ENCODE data around the gene SNTG2. TPM values are rescaled to one million over a fixed set of nuclear protein-coding genes. Genes with fewer than 3 reads are reported as not detected.

Gene SNTG2
- total RNA-seq, 1 donor from 2014 or later, result 0.15 TPM

DNA sequence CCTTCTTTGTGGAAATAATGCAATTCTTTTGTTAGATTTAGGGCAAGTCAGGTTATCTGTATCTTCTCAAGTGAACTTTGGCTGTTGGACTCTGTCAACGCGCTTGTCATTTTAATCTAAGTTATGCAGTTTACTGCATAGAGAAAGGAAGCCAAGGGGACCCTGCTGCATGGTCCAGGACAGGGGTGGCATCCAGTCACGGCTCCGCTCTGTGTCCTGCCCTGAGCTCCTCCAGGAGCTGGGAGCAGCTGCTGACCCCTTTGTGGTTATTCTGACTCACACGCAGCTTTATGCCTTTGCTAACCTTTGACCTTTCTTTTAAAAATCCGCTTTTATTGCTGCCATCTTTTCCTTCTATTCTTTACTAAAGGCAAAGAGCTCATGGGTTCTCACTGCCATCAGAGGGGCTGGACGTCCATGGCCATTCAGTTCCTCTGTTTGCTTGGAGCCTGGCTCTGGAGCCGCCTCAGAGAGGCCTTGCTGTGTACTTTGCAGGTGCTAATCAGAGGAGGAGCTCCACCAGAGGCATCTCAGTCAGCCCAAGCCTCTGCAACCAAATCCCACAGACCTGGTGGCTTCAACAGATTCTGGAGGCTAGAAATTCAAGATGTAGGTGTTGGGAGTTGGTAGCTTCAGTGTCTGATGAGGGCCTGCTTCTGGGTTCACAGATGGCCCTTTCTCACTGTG, 39.3 kb downstream of the SNTG2 start:
- DNase-seq (ENCODE audit: low read depth), result no peak

DNA sequence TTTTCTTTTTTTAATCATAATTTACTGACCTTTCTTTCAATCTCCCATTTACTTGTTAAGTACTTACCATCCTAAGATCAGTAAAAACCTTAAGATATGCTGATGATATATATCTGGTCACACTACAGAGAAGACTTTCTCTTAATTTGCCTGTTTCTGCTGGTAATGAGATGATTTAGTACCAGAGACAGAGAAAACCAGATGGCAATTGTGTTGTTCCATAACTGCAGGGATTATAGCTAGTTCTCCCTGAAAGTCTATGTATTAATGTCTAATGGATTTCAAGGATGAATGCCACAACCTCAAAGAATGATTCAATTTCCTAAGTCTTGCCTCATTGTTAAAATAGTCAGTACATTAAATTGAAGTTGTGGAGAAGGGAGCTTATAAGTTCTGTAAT, 40.3 kb downstream of the SNTG2 start:
- no peak for DNase-seq (ENCODE audit: low read depth)

DNA sequence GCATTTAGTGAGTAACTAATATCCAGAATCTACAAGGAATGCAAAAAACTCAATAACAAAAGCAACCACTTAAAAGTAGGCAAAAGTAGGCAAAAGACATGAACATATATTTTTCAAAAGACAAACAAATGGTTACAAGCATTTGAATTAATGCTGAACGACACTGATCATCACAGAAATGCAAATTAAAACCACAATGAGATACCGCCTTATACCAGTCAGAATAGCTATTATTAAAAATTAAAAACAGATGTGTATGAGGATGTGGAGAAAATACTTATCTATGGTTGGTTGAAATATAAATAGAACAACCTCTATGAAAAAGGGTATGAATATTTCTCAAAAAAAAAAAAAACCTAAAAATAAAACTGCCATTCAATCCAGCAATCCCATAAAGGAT, 51.7 kb downstream of the SNTG2 start:
- DNase-seq (ENCODE audit: low read depth), result no peak

DNA sequence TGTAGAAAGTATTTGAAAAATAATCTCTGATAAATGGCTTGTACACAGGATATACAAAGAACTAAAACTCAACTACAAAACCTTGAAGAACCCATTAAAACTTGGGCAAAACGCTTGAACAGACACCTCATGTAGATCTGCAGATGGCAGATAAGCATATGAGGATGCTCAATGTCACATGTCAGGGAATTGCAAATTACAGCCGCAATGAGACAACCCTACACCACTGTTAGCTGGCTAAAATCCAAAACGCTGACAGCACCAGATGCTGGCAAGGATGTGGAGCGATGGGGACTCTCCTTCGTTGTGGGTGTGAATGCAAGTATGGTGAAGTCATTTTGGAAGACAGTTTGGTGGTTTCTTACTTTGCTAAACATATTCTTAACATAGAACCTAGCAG, 53.7 kb downstream of the SNTG2 start:
- DNase-seq (ENCODE audit: low read depth), result no peak

DNA sequence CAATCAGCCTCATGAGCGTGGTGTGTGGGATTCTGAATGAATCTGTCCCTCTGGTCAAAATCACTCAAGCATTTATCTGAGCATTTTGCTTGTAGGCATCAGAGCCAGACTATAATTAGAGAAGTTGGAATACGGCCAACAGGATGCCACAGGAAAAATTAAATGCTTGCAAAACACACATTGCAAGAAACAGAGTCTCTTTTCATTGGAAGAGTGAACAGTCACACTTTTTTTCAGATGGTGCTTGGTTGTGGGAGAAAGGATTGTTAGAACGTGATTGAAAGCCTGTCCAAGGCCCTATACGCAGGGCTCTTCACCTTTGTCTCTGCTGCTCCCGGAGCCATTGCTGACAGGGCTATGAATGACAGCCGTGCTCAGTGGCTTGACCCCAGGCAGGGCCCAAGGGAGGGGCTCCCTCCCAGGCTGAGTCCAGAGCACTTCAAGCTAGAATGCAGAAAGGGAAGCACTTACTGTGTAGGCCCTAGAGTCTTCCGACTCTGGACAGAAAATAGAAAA, 59.8 kb downstream of the SNTG2 start:
- peak; percentile 78 for DNase-seq (ENCODE audit: low read depth)

DNA sequence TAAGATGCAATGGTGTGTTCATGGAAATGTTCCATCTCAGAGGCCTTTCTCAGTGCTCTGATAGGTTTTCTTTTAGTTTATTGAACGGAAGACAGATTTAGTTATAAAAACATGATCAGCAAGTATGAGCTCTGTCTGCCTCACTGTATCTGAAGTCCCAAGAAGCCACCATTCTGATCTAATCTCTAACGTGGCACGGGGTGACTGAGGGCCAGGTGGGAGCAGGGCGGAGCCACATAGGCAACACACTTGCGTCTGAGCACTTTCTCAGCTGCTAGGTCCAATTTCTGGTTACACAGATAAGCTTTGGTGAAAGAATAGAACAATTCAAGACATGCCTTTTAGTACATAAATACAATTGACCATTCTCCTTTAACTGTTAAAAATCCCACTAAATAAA, 60.4 kb downstream of the SNTG2 start:
- no peak for DNase-seq (ENCODE audit: low read depth)

DNA sequence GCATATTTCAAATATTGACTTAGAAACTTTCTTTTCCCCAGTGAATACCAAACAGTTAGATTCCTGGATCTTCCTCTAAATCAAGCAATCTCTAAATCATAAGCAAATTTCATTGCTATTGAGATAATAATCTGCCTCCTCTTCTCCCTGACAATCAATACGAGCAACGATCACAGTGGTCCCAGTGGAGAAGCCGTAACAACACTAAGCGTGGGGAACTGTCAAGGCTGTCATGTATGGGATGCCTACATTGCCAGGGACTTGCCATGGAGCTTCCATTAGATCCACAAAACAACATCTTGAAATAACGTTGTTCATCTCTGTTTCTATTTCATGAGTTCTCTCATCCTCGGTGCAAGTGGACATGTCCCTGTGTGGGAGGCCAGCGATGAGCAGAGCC, 61.3 kb downstream of the SNTG2 start:
- no peak for DNase-seq (ENCODE audit: low read depth)

DNA sequence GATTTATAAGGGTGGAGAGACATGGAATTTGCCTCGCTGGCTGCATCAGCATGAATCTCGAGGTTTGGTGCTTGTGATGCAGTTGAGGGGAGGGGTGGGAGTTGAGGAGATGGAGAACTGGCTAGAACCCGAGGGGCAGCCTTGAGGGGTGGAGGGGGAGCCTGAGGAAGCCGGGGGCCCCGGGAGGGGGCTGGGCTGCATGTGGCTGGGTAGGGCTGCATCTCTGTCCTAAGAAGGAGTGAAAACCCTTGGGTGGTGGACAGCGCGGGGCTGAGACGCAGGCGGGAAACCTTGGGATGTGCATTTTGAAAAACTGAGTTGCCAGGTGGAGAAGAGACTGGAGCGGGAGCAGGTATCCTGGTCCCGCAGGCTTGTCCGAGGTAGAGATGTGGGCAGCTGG, 64.2 kb downstream of the SNTG2 start:
- no peak for DNase-seq (ENCODE audit: low read depth)

DNA sequence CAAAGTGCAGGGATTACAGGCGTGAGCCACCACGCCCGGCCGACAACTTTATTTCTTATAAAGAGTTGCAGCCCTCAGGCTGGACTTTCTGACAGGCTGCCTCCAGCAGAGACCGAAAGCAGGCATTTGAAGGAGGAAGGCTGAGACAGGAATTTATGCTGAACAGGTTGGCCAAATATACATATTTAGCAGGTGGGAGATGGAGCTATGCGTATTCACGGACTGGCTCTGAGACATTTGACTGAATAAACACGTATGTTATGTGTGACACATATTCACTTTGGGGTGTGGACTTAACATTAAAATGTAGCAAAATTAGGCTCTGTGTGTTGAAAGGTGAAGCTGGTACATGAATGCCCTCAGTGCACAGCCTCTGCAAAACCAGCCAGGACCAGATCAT, 65.9 kb downstream of the SNTG2 start:
- no peak for DNase-seq (ENCODE audit: low read depth)

DNA sequence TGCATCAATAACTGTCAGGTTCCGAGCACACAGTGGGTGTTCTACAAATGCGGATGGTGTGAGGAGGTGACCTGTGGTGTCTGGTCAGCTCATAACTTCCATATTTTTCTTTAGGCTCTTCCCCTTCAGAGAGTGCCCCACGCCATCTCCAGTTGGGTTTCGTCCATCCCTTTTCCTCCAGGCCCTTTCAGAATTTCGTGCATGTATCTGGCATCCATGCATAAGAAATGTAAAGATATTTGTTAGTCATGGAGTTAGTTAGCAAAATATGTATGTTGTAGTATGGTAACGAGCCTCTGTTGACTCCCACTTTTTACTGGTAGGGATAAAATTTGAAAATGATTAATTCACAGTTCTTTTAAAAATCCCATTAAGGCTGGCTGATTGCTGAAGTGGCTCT, 67.2 kb downstream of the SNTG2 start:
- DNase-seq (ENCODE audit: low read depth), result no peak

DNA sequence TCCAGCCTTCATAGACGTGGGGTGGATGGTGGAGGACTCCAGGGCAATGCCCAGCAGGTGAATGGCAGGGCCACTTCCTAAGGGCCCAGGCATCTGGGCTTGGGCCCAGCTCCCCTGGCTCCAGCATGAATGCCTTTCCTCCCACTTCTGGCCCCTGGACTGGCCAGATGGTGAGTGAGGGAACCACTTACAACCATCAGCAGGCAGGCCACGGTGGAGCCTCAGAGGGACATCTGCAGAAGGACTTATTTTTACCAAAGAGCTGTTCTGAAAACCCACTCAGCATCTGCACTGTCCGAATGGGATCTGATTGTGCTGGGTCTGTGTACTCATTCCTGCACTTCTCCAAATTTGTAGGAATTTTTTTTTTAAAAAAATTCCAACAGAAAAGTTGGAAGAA, 69.6 kb downstream of the SNTG2 start:
- DNase-seq (ENCODE audit: low read depth), result no peak

DNA sequence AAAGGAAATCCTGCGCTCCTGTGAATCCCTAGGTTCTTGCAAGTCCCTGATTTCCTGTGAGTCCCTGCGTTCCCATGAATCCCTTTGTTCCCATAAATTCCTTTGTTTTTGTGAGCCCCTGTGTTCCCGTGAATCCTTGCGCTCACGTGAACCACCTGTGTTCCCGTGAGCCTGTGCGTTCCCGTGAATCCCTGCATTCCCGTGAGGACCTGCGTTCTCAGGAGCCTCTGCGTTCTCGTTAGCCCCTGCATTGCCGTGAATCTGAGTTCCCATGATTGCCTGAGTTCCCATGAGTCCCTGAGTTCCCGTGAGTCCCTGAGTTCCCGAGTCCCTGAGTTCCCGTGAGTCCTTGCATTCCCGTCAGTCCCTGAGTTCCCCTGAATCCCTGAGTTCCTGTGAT, 71.5 kb downstream of the SNTG2 start:
- DNase-seq (ENCODE audit: low read depth), result no peak

DNA sequence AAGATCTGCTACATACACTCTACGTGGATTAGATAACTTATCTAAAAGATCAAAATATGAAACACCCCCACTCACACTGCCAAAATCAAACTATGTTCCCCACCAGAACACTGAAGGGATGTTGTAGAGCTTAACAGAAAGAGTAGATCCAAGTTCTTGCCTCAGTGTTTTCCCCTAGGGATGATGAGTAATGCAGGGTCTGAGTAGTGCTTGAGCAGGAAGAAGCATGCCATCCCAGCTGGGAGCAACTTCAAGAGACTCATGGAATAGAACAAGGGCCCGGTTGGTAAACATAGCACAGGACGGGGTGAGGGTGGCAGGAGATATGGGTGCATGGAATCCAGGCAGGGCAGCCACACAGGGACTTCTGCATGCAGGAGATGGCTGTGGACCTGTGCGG, 74.3 kb downstream of the SNTG2 start:
- no peak for DNase-seq (ENCODE audit: low read depth)

DNA sequence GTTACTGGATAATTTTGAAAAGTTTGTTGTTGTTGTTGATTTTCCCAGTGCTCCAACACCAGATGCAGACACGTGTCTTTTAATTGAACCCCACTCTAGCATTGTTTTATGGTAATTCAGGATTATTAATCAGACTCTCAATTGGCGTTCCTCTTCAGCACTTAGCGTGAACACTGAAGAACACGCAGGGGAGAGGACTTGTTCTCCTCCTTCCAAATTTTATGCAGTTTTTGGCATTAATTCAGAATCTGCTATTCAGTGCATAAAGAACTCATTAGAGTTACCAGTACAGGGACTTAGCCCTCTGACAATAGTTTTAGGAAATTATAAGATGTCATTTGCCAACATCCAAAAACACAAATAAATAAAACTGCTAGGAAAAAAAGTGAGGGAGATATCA, 75.5 kb downstream of the SNTG2 start:
- no peak for DNase-seq (ENCODE audit: low read depth)

DNA sequence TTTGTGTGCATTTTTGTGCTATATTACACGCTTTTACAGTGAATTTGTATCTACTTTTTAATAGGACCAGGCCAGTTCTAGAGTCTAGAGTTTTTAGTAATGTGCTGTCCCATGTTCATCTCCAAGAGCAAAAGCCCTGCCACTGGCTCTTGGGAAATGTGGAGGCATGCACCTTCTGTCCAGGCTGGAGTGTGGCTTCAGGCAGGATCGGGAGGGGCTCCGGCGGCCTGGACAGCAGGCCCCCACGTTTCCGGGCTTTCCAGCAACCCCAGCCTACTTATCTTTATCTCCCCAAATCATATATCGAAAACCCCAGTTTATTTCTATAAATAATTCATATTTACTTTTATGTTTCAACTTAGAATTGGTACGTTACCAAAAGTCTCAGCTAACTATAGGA, 78.2 kb downstream of the SNTG2 start:
- no peak for DNase-seq (ENCODE audit: low read depth)

DNA sequence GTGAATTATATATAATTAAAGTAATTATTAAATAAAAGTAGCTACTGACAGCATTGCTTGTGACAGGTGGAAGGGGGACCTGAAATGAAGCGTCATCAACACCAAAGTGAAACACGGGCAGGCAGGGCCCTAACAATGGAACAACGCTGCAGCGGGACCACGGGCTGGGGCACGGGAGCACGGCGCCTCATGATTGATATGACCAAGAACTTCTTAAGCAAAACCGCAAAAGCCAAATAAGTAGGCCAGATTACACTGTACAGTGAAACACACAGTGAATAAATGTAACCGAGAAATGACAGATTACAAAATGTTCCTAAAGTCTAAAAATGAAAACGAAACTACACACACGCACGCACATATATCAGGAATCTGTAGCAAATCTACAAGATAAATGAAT, 81.4 kb downstream of the SNTG2 start:
- no peak for DNase-seq (ENCODE audit: low read depth)

DNA sequence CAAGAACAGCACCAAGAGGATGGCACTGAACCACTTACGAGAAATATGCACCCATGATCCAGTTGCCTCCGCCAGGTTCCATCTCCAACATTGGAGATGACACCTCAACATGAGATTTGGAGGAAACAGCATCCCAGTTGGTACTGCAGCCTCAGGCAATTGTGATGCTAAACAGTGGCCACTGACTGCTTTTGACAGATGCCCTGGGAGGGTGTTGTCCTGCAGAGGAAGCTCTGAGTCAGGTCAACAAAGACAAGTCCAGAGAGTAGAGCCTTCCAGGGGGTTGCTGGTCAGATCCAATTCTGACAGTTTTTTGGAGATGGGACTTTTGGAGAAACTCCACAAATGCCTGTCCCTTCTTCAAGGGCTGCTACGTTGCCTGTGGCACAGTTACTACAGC, 82.4 kb downstream of the SNTG2 start:
- DNase-seq (ENCODE audit: low read depth), result no peak

DNA sequence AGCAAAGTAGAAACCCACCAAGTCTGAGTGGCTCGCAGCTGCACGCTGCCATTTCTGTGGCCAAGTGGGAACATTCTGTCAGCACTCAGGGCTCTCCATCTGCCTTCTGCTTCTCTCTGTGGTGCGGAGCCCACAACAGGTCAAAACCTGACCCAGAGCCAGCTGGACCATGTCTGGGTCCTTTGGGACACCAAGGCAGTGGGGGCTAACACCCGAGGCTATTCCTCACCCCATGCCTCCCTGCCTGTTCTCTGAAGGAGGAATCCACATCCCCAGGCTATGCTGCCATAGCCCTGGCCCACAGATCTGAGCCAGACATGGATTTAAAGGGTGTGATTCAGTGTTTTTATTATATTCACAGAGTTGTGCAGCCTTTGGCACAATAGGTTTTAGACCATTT, 86.4 kb downstream of the SNTG2 start:
- no peak for DNase-seq (ENCODE audit: low read depth)

DNA sequence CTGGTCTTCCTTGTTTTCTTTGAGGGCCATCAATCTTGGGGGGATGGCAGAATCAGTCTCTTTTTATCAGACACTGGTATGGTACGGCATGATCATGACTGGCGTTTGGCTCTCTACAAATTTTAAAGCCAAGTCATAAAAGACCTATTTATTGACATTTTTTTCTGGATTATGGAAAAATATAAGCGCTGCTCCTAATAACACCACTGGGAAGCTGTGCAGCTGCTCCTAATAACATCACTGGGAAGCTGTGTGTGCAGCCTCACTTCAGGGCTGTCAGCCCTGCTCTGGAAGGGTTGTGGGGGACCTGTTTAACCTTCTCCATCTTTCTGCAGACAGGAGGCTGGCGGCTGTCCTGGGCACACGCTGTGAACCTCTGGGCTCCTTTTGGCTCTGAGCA, 88.9 kb downstream of the SNTG2 start:
- no peak for DNase-seq (ENCODE audit: low read depth)

DNA sequence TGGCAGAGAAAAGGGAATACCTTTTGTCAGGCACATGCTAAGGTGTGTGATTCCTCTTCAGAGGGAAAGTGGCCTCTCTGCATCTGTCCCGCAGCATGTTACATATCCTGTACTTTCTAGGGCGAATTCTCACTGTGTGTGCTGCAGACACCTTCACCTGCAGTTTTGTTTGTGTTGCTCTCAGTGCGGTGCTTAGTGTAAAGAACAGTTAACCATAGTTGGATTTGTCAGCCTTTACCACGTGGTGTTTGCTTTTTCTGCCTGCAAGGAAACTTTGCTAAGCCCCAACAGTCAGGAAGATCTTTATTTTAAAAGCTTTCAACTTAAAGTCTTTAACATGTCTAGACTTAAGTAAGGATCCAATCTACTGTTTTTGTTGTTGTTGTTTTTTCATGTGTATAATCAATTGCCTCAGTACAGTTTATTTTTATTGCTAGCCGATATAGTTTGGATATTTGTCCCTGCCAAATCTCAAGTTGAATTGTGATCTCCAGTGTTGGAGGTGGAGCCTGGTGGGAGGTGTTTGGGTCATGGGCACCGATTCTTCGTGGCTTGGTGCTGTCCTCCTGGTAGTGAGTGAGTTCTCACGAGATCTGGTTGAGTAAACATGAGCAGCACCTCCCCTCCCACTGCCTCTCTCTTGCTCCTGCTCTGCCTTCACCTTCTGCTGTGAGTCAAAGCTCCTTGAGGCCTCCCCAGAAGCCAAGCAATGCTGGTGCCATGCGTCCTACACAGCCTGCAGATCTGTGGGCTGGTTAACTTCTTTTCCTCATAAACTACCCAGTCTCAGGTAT, 90.6 kb downstream of the SNTG2 start:
- DNase-seq (ENCODE audit: low read depth), result no peak

DNA sequence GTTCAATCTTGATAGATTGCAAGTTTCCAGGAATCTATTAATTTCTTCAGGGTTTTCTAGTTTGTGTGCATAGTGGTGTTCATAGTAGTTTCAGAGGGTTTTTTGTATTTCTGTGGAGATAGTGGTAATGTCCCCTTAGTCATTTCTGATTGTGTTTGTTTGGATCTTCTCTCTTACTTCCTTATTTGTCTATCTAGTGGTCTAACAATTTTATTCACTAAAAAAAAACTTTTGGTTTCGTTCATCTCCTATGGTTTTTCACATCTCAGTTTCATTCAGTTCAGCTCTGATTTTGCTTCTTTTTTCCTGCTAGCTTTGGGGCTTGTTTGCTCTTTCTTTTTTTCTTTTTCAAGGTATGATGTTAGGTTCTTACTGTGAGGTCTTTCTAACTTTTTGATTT, 94.5 kb downstream of the SNTG2 start:
- DNase-seq (ENCODE audit: low read depth), result no peak

DNA sequence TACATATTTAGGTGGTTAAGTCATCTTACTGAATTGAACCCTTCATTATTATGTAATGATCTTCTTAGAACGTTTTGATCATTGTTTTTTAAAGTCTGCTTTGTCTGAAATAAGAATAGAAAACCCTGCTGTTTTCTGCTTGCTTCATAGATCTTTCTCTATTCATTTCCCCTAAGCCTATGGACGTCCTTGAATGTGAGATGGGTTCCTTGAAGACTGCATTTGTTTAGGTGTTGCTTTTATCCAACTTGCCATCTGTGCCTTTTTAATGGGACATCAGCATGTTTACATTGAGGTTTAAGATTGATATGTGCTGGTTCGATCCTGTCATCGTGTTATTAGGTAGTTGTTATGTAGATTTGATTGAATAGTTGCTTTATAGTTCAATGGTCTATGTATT, 95.4 kb downstream of the SNTG2 start:
- DNase-seq (ENCODE audit: low read depth), result no peak

DNA sequence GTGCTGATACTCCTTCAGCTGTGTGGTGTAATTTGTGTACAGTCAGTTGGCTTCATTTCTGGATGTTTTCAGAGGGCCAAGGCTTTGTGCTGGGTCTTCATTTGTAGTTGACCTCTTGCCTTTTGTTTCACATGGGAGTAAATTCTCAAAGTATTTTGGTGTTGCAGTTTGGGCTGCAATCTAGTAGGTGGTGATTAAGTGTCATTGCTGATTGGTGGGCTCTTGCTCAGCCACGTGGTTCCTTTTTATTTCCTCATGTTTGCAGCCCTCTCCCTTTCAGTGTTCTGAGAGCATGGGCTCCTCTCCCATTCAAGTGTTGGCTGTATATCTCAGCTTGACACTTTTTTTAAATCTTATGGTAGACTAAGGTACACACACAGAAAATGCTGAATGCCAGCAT, 96.8 kb downstream of the SNTG2 start:
- peak; percentile 35 for DNase-seq (ENCODE audit: low read depth)

DNA sequence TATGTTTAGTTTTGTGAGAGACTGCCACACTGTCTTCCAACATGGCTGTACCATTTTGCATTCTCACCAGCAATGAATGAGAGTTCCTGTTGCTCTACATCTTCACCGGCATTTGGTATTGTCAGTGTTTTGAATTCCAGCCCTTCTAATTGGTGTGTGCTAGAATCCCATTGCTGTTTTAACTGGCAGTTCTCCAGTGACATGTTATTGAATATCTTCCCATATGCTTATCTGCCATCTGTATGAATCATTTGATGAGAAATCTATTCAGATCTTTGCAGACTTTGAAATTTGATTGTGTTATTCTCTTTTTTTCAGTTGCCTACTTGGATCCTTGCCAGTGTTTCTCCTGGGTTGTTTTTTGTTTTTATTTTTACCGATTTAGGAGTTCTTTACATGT, 99.0 kb downstream of the SNTG2 start:
- DNase-seq (ENCODE audit: low read depth), result no peak
